Muscle layer of colon (tissue), 2 donors: ENCODE data around the gene AP2M1.

Source experiments
- H3K27ac ChIP-seq: one replicate; pipeline ENCODE4 v1.7.0; 2013; ENCODE audit warnings: low read depth, mild to moderate bottlenecking, low read length, moderate library complexity
- H3K27me3 ChIP-seq, 2 donors: one replicate each; pipeline ENCODE4 v1.7.0; 2013; ENCODE audit warnings: low read length in 2 of 2, mild to moderate bottlenecking in 2 of 2; ENCODE audit not compliant: insufficient read depth in 2 of 2, control insufficient read depth in 1 of 2
- H3K36me3 ChIP-seq: one replicate; pipeline ENCODE4 v1.7.0; 2013; ENCODE audit warnings: mild to moderate bottlenecking, low read length; ENCODE audit not compliant: insufficient read depth
- H3K4me1 ChIP-seq: one replicate; pipeline ENCODE4 v1.7.0; 2013; ENCODE audit warnings: mild to moderate bottlenecking, low read length; ENCODE audit not compliant: insufficient read depth
- H3K4me3 ChIP-seq, 2 donors: one replicate each; pipeline ENCODE4 v1.7.0; 2013; ENCODE audit warnings: low read length in 2 of 2, low read depth in 1 of 2, mild to moderate bottlenecking in 1 of 2, moderate library complexity in 1 of 2
- H3K9ac ChIP-seq: one replicate; pipeline ENCODE4 v1.7.0; 2013; ENCODE audit warnings: low read length
- H3K9me3 ChIP-seq: one replicate; pipeline ENCODE4 v1.7.0; 2013; ENCODE audit warnings: mild to moderate bottlenecking, low read length
- donor health status: abdominal sarcoma.
- donor health status: Adenocarcinoma of cecum.

AP2M1 gene

DNA sequence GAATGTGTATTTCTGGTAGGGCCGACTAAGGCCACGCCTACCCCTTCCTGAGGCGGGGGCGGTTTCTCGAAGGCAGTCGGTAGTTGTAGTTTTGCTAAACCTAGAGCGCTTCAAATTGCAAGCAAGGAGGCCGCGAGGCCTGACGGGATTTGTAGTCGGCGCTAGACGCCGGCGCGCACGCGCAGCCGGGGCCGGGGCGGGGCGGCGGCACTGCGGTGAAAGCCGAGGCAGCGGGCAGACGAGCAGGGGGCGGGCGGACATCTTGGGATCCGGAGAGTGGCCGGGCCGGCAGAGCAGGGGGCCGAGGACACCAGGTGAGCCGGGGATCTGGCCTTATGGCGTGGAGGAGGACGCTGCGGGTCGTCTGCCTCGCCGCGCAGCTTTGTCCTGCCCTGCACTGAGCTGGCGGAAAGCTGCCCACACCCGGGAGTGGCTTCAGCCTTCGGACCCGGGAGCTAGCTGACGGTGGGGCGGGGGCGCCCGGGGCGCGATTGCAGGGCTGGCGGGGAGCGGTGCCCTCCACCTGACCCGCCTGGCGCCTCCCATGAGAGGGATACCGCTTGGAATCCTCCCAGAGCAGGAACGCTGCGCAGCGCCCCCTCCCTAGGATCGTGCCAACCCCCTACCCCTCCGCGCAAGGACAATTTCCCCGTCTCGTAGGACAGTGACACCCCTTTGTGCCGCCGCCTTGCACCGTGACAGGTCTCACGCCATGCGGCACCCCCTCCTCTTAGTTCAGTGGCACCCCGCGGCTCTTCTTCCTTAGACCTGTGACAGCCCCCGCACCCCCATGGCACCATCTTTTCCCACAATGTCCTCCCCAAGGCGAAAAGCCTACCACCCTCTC is at the start of gene AP2M1:
Gene AP2M1 (plus strand): TSS at position 210 of the 847 bp plus-strand sequence. CDS start 2,139 bp downstream, outside the sequence.
- Histone ChIP-seq H3K4me3 (peak within 1 kb of the TSS; percentile 86 to 95), H3K9me3 (no peaks in the 10 kb centered on the region), H3K9ac (peak within 1 kb of the TSS; percentile 80), H3K4me1 (peaks cover 36% of the 10 kb centered on the region), H3K36me3 (peaks cover 57% of the 10 kb centered on the region), H3K27ac (peak within 1 kb of the TSS; percentile 95), H3K27me3 (no peaks in the 10 kb centered on the region)

DNA sequence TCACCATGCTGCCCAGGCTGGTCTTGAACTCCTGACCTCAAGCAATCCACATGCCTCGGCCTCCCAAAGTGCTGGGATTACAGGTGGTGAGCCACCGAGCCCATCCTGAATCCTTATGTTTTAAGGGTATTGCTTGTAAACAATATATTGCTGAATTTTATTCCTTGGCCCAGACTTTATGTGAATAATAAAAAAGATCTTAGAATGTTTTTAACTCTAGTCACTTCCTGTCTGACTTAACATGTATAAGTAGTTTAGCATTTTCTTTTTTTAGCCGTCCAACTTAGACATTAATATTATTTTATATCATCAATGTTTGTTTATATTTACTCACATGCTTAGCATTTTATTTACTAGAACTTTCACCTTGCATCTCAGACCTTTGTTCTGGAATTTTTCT is 48.6 kb upstream of the AP2M1 start:
- H3K4me3 ChIP-seq: no peak overlapping the region
- no peaks in the 10 kb centered on the region for H3K4me1 ChIP-seq
- no peaks in the 10 kb centered on the region for H3K27me3 ChIP-seq
- no peak overlapping the region for H3K9ac ChIP-seq
- H3K27ac ChIP-seq: no peak overlapping the region
- no peaks in the 10 kb centered on the region for H3K36me3 ChIP-seq
- H3K9me3 ChIP-seq: no peaks in the 10 kb centered on the region

DNA sequence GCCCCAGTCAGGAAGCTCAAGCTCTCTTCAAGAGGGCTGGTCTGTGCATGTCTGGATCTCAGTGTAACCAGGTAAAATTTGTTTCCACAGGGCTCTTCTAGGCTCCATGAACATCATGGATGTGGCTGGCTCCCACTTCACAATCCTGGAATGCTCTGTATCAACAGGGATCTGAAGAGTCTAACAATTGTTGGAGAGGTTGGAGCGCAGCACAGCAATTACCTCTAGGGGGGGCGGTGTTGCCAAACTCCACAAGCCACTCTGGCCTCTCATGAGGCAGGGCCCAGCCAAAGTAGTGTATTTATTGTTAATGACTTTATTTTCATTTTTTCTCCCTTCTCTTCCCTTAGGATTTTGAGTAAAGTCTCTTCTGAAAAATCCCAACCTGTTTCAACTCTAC is 45.6 kb upstream of the AP2M1 start:
- peaks cover 4% of the 10 kb centered on the region for H3K4me1 ChIP-seq
- no peak overlapping the region for H3K4me3 ChIP-seq
- H3K27me3 ChIP-seq: no peaks in the 10 kb centered on the region
- H3K9ac ChIP-seq: no peak overlapping the region
- no peak overlapping the region for H3K27ac ChIP-seq
- H3K36me3 ChIP-seq: no peaks in the 10 kb centered on the region
- no peaks in the 10 kb centered on the region for H3K9me3 ChIP-seq

DNA sequence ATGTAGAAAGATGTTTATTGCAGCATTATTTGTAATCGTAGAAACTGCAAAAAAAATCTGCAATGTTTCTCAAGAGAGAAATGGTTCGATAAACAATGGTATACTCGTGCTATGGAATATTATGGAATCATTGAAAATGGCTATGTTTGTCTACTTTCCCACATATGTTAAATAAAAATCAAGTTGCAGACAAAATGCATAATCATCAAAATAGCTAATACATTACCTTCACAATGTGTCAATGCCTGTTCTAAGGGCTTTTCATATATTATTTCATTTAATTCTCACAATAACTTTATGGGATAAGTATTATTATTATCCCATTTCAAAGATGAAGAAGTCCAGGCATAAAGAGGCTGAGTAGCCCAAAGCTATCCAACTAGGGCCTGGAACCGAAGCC is 41.7 kb upstream of the AP2M1 start:
- H3K27ac ChIP-seq: no peak overlapping the region
- no peaks in the 10 kb centered on the region for H3K9me3 ChIP-seq
- no peaks in the 10 kb centered on the region for H3K36me3 ChIP-seq
- no peak overlapping the region for H3K4me3 ChIP-seq
- no peak overlapping the region for H3K9ac ChIP-seq
- H3K27me3 ChIP-seq: no peaks in the 10 kb centered on the region
- H3K4me1 ChIP-seq: peaks cover 18% of the 10 kb centered on the region

DNA sequence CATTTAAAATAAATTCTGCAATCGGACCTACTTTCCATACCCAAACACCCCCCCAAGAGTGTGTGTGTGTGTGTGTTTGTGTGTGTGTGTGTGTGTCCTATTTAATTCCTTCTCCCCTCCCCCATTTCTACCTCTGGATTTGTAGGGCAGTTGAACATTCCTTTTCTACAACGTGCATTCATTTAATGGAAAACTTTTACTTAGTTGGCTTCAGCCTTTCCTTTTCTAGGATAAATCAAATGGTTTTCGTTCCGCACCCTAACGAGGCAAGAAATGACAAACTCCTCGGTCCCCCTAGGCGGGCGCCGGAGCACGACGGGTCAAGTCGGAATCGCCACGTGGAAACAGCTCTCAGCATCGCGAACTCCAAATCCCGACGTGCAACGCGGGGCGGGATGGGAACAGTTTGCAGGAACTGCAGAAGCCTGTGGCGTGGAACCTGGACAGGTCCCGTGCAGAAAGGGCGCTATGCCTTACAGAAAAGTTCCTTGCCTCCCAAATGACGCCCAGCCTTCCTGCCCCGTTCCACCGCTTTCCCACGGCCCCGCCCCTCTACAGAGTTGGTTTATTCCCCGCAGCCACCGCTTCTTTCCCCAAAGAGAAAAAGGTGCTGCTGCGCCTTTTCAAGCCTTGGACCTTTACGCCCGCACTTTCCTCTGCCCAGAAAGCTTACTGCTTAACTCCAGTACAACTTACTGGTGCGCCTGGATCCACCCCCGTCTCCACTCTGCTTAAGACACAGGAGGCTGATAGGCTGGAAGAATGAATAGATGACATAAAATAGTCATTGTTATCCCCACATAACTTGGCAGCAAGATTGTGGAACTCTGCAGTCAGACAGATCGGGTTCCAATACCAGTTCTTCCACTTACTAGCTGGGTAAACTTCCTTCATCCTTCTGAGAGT is 40.6 kb upstream of the AP2M1 start:
- peak overlapping the region; percentile 90 to 98 for H3K4me3 ChIP-seq
- peaks cover 18% of the 10 kb centered on the region for H3K4me1 ChIP-seq
- H3K9ac ChIP-seq: peak overlapping the region; percentile 85
- no peaks in the 10 kb centered on the region for H3K36me3 ChIP-seq
- no peaks in the 10 kb centered on the region for H3K9me3 ChIP-seq
- H3K27me3 ChIP-seq: no peaks in the 10 kb centered on the region
- peak overlapping the region; percentile 92 for H3K27ac ChIP-seq

DNA sequence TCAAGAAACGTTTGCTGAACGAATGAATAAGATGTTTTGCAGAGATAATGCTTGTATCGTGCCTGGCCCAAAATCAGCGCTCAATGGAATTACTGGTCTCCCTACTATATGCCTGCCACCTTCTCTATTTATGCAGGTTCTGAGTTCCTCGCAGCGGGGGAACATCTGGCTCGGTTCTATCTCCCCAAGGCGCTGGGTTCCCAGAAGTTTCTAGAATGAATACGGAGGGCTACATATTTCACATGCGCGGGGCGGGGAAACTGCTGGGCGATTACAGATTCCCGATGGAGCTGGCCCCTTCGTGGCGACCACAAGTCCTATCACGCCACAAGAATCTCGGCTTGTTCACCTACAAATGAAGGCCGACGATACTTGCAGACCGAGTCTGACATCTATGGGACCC is 39.9 kb upstream of the AP2M1 start:
- Histone ChIP-seq H3K27me3 (no peaks in the 10 kb centered on the region), H3K4me3 (peak overlapping the region; percentile 90 to 98), H3K27ac (peak overlapping the region; percentile 92), H3K36me3 (no peaks in the 10 kb centered on the region), H3K9ac (peak overlapping the region; percentile 85), H3K4me1 (peaks cover 18% of the 10 kb centered on the region), H3K9me3 (no peaks in the 10 kb centered on the region)

DNA sequence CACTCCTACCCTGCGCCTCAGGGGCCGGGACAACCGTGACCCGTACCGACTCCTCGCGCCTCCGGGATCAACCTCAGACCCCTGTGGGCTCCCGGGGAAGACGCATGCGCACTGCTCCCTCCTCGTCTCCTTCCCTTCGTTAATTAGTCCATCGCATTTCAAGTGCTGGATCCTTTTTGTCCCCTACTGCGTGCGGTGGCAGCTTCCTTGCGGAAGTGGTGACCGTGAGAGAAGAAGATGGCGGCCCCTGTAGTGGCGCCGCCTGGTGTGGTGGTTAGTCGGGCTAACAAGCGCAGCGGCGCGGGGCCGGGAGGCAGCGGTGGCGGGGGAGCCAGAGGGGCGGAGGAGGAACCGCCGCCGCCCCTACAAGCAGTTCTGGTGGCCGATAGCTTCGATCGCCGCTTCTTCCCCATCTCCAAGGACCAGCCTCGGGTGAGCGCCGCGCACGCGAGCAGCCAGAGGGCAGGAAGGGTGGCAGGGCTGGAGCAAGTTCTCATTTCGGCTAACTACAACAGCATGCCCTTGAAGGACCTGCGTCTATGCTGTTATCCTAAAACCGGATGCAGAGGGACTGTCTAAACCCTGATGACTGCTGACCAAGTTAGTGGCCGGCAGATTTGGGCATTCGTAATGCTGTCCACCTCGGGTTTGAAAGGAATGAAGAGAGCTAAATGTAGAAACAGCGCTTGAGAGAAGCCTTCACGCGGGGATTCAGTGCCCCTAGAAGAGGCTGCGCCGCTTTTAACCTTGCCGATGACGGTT is 39.3 kb upstream of the AP2M1 start, which contains the start of gene EIF2B5:
Gene EIF2B5 (plus strand): TSS at position 210 of the 762 bp plus-strand sequence. CDS start 28 bp downstream, at position 238.
- peak within 1 kb of the TSS; percentile 92 for H3K27ac ChIP-seq
- H3K4me3 ChIP-seq: peak within 1 kb of the TSS; percentile 90 to 98
- H3K4me1 ChIP-seq: peaks cover 18% of the 10 kb centered on the region
- no peaks in the 10 kb centered on the region for H3K27me3 ChIP-seq
- H3K36me3 ChIP-seq: peaks cover 3% of the 10 kb centered on the region
- H3K9me3 ChIP-seq: no peaks in the 10 kb centered on the region
- H3K9ac ChIP-seq: peak within 1 kb of the TSS; percentile 85

DNA sequence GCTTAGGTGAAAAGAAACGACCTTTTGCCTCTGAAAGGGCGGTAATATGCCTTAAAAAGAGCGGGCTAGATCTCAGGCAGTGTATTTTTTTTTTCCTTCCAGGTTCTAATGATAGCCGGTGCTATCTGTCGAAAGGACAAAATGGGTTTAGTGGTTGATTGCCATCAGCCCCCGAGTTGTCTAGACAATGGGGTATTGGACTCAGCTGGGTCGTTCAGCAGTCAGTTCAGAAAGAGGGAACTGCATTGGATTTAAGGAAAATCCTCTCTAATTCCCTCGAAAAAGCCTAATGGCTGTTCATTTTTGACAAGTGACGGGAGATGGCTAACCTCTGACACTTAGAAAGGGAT is 38.8 kb upstream of the AP2M1 start:
- H3K9me3 ChIP-seq: no peaks in the 10 kb centered on the region
- peaks cover 9% of the 10 kb centered on the region for H3K36me3 ChIP-seq
- H3K9ac ChIP-seq: peak overlapping the region; percentile 85
- peak overlapping the region; percentile 92 for H3K27ac ChIP-seq
- H3K27me3 ChIP-seq: no peaks in the 10 kb centered on the region
- H3K4me3 ChIP-seq: peak overlapping the region; percentile 90 to 98
- peaks cover 18% of the 10 kb centered on the region for H3K4me1 ChIP-seq

DNA sequence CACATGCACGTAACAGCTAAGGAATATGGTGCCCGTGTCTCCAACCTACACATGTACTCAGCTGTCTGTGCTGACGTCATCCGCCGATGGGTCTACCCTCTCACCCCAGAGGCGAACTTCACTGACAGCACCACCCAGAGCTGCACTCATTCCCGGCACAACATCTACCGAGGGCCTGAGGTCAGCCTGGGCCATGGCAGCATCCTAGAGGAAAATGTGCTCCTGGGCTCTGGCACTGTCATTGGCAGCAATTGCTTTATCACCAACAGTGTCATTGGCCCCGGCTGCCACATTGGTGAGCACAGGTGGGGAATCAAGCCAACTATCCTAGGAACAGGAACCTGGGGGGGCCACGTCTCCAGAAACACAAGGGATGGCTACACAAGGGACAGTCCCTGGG is 34.2 kb upstream of the AP2M1 start:
- peaks cover 13% of the 10 kb centered on the region for H3K4me1 ChIP-seq
- no peak overlapping the region for H3K4me3 ChIP-seq
- no peaks in the 10 kb centered on the region for H3K9me3 ChIP-seq
- no peak overlapping the region for H3K27ac ChIP-seq
- no peaks in the 10 kb centered on the region for H3K27me3 ChIP-seq
- peaks cover 54% of the 10 kb centered on the region for H3K36me3 ChIP-seq
- H3K9ac ChIP-seq: no peak overlapping the region

DNA sequence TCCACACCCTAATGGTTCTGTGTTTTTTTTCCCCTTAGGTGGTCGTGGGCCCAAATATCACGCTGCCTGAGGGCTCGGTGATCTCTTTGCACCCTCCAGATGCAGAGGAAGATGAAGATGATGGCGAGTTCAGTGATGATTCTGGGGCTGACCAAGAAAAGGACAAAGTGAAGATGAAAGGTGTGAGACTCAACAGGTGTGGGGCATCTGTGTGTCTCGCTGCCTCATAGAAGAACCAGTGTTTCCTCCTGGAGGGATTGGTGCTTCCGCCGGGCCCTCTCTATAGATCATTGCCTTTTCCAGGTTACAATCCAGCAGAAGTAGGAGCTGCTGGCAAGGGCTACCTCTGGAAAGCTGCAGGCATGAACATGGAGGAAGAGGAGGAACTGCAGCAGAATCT is 32.5 kb upstream of the AP2M1 start:
- H3K9ac ChIP-seq: no peak overlapping the region
- H3K27ac ChIP-seq: no peak overlapping the region
- H3K36me3 ChIP-seq: peaks cover 56% of the 10 kb centered on the region

DNA sequence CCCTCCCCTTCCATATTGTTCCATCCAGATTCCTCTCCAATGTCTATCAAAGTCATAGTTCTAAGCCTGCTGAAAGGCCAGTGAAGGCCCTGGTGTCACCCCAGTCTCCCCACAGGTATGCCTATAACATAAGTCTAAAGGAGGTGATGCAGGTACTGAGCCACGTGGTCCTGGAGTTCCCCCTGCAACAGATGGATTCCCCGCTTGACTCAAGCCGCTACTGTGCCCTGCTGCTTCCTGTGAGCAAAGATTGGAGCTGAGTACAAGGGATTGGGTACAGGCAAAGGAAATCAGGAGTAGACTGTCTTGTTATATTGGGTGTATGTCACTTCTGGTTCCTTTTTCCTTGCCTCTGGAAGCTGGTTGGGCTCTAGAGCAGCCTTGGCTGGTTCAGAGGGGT is 31.3 kb upstream of the AP2M1 start:
- peaks cover 56% of the 10 kb centered on the region for H3K36me3 ChIP-seq
- H3K4me1 ChIP-seq: no peaks in the 10 kb centered on the region
- no peak overlapping the region for H3K4me3 ChIP-seq
- no peak overlapping the region for H3K27ac ChIP-seq
- H3K9ac ChIP-seq: no peak overlapping the region
- no peaks in the 10 kb centered on the region for H3K9me3 ChIP-seq
- H3K27me3 ChIP-seq: no peaks in the 10 kb centered on the region

More for the DNA sequence above, 32.5 kb upstream of the AP2M1 start:
- no peaks in the 10 kb centered on the region for H3K27me3 ChIP-seq
- H3K4me3 ChIP-seq: no peak overlapping the region
- H3K9me3 ChIP-seq: no peaks in the 10 kb centered on the region
- H3K4me1 ChIP-seq: no peaks in the 10 kb centered on the region
